Endothelial cell of umbilical vein (primary cell): Measurements from ENCODE around the gene IL1R1. TPM values are rescaled to one million over a fixed set of nuclear protein-coding genes. Genes with fewer than 3 reads are reported as not detected.

Experiments used
- BruUV-seq: library from RNA; stranded (reverse); fragments of 400-500 nt; replicated peaks from 2 replicates; lab custom pipeline; 2021; lab: Mats Ljungman, UMichigan
- CTCF ChIA-PET: fragments of 300-600, 350-600 bp; sonication (Branson Sonifier 250); formaldehyde crosslinking; loops from one replicate; lab custom pipeline; 2021; ENCODE audit warnings: antibody characterized with exemption, inconsistent platforms; lab: Charles Lee
- POLR2A ChIA-PET: fragments of 300-600, 350-600 bp; sonication (Branson Sonifier 250); formaldehyde crosslinking; loops from one replicate; lab custom pipeline; 2021; ENCODE audit warnings: antibody characterized with exemption, inconsistent platforms; lab: Charles Lee
- DNase-seq: peaks from one replicate; pipeline ENCODE4 v3.0.0-alpha.2; 2011; ENCODE audit warnings: low read depth, low spot score
- FAIRE-seq: peaks from 2 replicates; lab custom pipeline; 2011; peaks lifted over from hg19 to GRCh38; lab: Jason Lieb, UNC
- H2AFZ ChIP-seq: 2 replicates; pipeline ENCODE4 v1.6.0; 2012; ENCODE audit warnings: low read depth, low read length, control low read depth, inconsistent platforms
- H3K27ac ChIP-seq: 2 replicates; pipeline ENCODE4 v1.5.1; 2011; ENCODE audit warnings: low read depth, mild to moderate bottlenecking, control low read depth, low read length, moderate library complexity; ENCODE audit not compliant: insufficient read depth
- H3K27me3 ChIP-seq, 2 experiments: 2 replicates each; pipeline versions ENCODE4 v1.6.0 to v1.6.1; 2011; ENCODE audit warnings: low read length in 2 of 2, mixed read lengths in 1 of 2; ENCODE audit not compliant: control insufficient read depth in 2 of 2, insufficient read depth in 2 of 2
- H3K36me3 ChIP-seq, 2 experiments: 2 replicates in 1 of 2; 3 replicates in 1 of 2; pipeline ENCODE4 v1.5.1; 2011; ENCODE audit warnings: low read length in 2 of 2, mild to moderate bottlenecking in 1 of 2, moderate library complexity in 1 of 2; ENCODE audit not compliant: control insufficient read depth in 2 of 2, insufficient read depth in 2 of 2; ENCODE audit errors: extremely low read depth in 1 of 2
- H3K4me1 ChIP-seq: 3 replicates; pipeline ENCODE4 v1.5.1; 2011; ENCODE audit warnings: mild to moderate bottlenecking, low read length; ENCODE audit not compliant: control insufficient read depth, insufficient read depth; ENCODE audit errors: extremely low read depth
- H3K4me2 ChIP-seq: 2 replicates; pipeline ENCODE4 v1.6.1; 2011; ENCODE audit warnings: low read length, control low read depth, mixed read lengths; ENCODE audit not compliant: insufficient read depth
- H3K4me3 ChIP-seq, 3 experiments: fragments of 200-600 bp in 1 of 3; sonication (generic), shearing (Covaris generic) in 1 of 3; replicated peaks in 1 of 3; 2 replicates each; pipeline ENCODE4 v1.5.1; 2011 to 2016; ENCODE audit warnings: control low read depth in 3 of 3, low read length in 3 of 3, mild to moderate bottlenecking in 2 of 3, inconsistent platforms in 1 of 3, low read depth in 1 of 3, moderate library complexity in 1 of 3; ENCODE audit not compliant: insufficient read depth in 1 of 3
- H3K79me2 ChIP-seq: 2 replicates; pipeline ENCODE4 v1.6.0; 2012; ENCODE audit warnings: low read length, inconsistent platforms; ENCODE audit not compliant: control insufficient read depth, insufficient read depth
- H3K9ac ChIP-seq: replicated peaks from 2 replicates; pipeline ENCODE3; 2011; ENCODE audit warnings: low read length, control low read depth; ENCODE audit not compliant: insufficient read depth; ENCODE audit errors: extremely low read depth
- H3K9me1 ChIP-seq: replicated peaks from 3 replicates; pipeline ENCODE4 v1.6.0; 2011; ENCODE audit warnings: mild to moderate bottlenecking, low read length; ENCODE audit not compliant: control insufficient read depth, insufficient read depth; ENCODE audit errors: extremely low read depth
- H3K9me3 ChIP-seq: replicated peaks from 2 replicates; pipeline ENCODE4 v1.5.1; 2012; ENCODE audit warnings: low read length, inconsistent platforms; ENCODE audit not compliant: control insufficient read depth, insufficient read depth
- H4K20me1 ChIP-seq: replicated peaks from 2 replicates; pipeline ENCODE3; 2011; ENCODE audit warnings: mild to moderate bottlenecking, low read length; ENCODE audit not compliant: control insufficient read depth, insufficient read depth; ENCODE audit errors: extremely low read depth
- EZH2 ChIP-seq: IDR thresholded peaks from 2 replicates; pipeline ENCODE4 v1.6.1; 2012; ENCODE audit warnings: borderline replicate concordance, low read depth, mild to moderate bottlenecking, moderate library complexity, low read length, inconsistent platforms; ENCODE audit not compliant: severe bottlenecking
- FOS ChIP-seq: IDR thresholded peaks from 2 replicates; pipeline ENCODE4 v1.6.1; 2011; ENCODE audit warnings: mild to moderate bottlenecking, low read length, moderate library complexity, borderline replicate concordance; ENCODE audit not compliant: insufficient read depth
- GATA2 ChIP-seq: IDR thresholded peaks from 2 replicates; pipeline ENCODE4 v1.7.0; 2011; ENCODE audit warnings: low read depth, mild to moderate bottlenecking, moderate library complexity, mixed read lengths, low read length; ENCODE audit not compliant: insufficient read length, insufficient read depth
- JUN ChIP-seq: IDR thresholded peaks from 2 replicates; pipeline ENCODE4 v1.6.1; 2011; ENCODE audit warnings: borderline replicate concordance, low read depth; ENCODE audit not compliant: insufficient read length, insufficient read depth
- MYC ChIP-seq: IDR thresholded peaks from one replicate; pipeline ENCODE4 v1.6.1; 2011; ENCODE audit warnings: mild to moderate bottlenecking, low read depth, low read length
- POLR2A ChIP-seq: IDR thresholded peaks from 2 replicates; pipeline ENCODE4 v1.6.1; 2012; ENCODE audit warnings: low read depth, mild to moderate bottlenecking, control low read depth, low read length
- POLR2AphosphoS5 ChIP-seq: IDR thresholded peaks from 2 replicates; pipeline ENCODE4 v1.6.1; 2012; ENCODE audit warnings: low read depth, mild to moderate bottlenecking, control low read depth, low read length, moderate library complexity; ENCODE audit not compliant: insufficient read depth
- dilution Hi-C: fragments of 300-500 bp; cut with MboI; formaldehyde crosslinking; loops from one replicate; pipeline ENCODE4 v1.15.0; 2019; ENCODE audit warnings: low sequenced_read_pairs; ENCODE audit not compliant: extremely low pct_ligation_motif_present
- intact Hi-C: fragments of 100-400 bp; cut with micrococcal nuclease; formaldehyde crosslinking; loops from one replicate; pipeline ENCODE4 v1.10.0; 2022
- polyA plus RNA-seq, 4 experiments: library from polyadenylated mRNA; depleted of rRNA in 3 of 4; stranded (reverse) in 3 of 4; unstranded in 1 of 4; fragments of >200 nt; gene quantifications; 2 replicates each; pipeline versions ENCODE4 v1.2.1 to v1.2.3, GENCODE V29; 2011 to 2012; ENCODE audit warnings: missing spikeins in 1 of 4
- total RNA-seq: library from RNA; stranded (reverse); gene quantifications from 2 replicates; pipeline ENCODE4 v1.2.3, GENCODE V29; 2021
- TF ChIP-seq, protein P1 (sequence below): IDR thresholded peaks from 2 replicates; pipeline ENCODE4 v1.6.1; 2011; ENCODE audit not compliant: insufficient read depth, insufficient read length
- TF ChIP-seq, protein P2 (sequence below), 2 donors: IDR thresholded peaks; 1 replicate in 1 of 2; 2 replicates in 1 of 2; pipeline ENCODE4 v1.5.1; 2011; ENCODE audit warnings: low read length in 2 of 2, mild to moderate bottlenecking in 2 of 2, moderate library complexity in 2 of 2, control low read depth in 1 of 2, inconsistent platforms in 1 of 2, low read depth in 1 of 2; ENCODE audit not compliant: insufficient read depth in 1 of 2; ENCODE audit errors: extremely low read depth in 1 of 2

IL1R1 gene
- total and polyA plus RNA-seq, 2 donors (not counting 3 experiments of a cell fraction or from before 2014, with no cell fraction given), result 5.4 to 5.5 TPM

DNA sequence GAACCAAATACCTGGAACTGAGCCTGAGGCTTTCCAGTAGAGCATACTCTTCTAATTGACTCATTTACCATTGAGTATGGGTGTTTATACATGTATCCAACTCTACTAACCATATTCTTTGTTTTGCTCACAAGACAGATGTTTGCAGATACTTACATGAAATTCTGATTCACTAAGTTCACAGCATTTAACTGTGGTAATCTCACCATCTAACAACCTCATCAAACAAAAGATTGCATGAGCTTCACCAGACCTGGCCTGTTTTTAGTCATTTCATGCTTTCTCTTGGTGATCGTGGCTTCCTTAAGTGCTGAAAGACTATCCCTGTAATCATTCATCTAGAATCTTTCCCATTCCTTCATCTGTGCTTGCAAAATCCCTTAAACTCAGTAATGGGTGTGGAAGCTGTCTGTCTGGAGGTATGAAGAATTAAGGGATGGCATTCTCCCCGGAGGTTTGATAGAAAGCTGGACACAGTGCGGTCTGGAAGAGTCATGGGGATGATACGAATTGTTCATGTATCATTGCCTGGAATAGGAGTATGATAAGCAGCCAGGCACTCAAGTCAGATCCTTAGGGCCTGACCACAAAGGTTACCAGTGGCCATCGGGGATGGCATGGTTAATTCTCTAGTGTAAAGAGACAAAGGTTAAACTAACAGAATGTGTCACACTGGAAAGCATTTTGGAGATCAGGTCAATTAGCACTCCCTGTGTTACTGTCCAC is 42.0 kb upstream of the IL1R1 start:
- no peak overlapping the region for H3K4me2 ChIP-seq

More for the DNA sequence above, 42.0 kb upstream of the IL1R1 start:
- H4K20me1 ChIP-seq, result no peaks in the 10 kb centered on the region
- no peak overlapping the region for H3K9ac ChIP-seq
- DNase-seq (no peak), FAIRE-seq (no peak)
- no peak overlapping the region for H3K27ac ChIP-seq
- no peaks in the 10 kb centered on the region for H3K9me3 ChIP-seq
- dilution Hi-C loops (no loop called here), intact Hi-C loops (no loop called here)
- BruUV-seq, result no TSS peak
- H3K9me1 ChIP-seq, result no peaks in the 10 kb centered on the region
- H2AFZ ChIP-seq, result no peak overlapping the region
- H3K4me1 ChIP-seq, result peaks cover 10% of the 10 kb centered on the region
- H3K36me3 ChIP-seq, result no peaks in the 10 kb centered on the region
- no peaks in the 10 kb centered on the region for H3K79me2 ChIP-seq
- TF ChIP-seq POLR2A (no peak), JUN (no peak), GATA2 (no peak), MYC (no peak), EZH2 (no peak), FOS (no peak), POLR2AphosphoS5 (no peak)
- TF ChIP-seq, protein P1, sequence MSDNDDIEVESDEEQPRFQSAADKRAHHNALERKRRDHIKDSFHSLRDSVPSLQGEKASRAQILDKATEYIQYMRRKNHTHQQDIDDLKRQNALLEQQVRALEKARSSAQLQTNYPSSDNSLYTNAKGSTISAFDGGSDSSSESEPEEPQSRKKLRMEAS, result no peak
- TF ChIP-seq, protein P2, sequence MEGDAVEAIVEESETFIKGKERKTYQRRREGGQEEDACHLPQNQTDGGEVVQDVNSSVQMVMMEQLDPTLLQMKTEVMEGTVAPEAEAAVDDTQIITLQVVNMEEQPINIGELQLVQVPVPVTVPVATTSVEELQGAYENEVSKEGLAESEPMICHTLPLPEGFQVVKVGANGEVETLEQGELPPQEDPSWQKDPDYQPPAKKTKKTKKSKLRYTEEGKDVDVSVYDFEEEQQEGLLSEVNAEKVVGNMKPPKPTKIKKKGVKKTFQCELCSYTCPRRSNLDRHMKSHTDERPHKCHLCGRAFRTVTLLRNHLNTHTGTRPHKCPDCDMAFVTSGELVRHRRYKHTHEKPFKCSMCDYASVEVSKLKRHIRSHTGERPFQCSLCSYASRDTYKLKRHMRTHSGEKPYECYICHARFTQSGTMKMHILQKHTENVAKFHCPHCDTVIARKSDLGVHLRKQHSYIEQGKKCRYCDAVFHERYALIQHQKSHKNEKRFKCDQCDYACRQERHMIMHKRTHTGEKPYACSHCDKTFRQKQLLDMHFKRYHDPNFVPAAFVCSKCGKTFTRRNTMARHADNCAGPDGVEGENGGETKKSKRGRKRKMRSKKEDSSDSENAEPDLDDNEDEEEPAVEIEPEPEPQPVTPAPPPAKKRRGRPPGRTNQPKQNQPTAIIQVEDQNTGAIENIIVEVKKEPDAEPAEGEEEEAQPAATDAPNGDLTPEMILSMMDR (IDR thresholded peaks at IDR 0.05; ENCODE audit: extremely low read depth in 1 of 2, insufficient read depth in 1 of 2, low read depth in 1 of 2, low read length in 2 of 2), result no peak
- ChIA-PET POLR2A (no interaction called here), CTCF (interaction anchor here (0.7 kb wide), 1 partner anchor 211 kb away, joined by 3 read pairs; no protein-coding TSS in a partner anchor)
- H3K27me3 ChIP-seq, result no peaks in the 10 kb centered on the region
- no peak overlapping the region for H3K4me3 ChIP-seq
